BJ (cell line): Measurements from ENCODE around the gene ATG5. TPM values are rescaled to one million over a fixed set of nuclear protein-coding genes. Genes with fewer than 3 reads are reported as not detected.

Experiments used
- CTCF ChIA-PET: fragments of 350-600 bp; formaldehyde crosslinking; extraction: SDS; loops from one replicate; lab custom pipeline; 2021; ENCODE audit warnings: antibody characterized with exemption, inconsistent platforms; lab: Yijun Ruan, JAX
- POLR2A ChIA-PET: fragments of 300-600 bp; sonication (Branson Sonifier 250); formaldehyde crosslinking; extraction: SDS; loops from one replicate; lab custom pipeline; 2021; ENCODE audit warnings: antibody characterized with exemption; lab: Charles Lee
- DNase-seq: peaks from one replicate; pipeline ENCODE4 v3.0.0-alpha.2; 2011; ENCODE audit warnings: low read depth
- H3K27me3 ChIP-seq: 2 replicates; pipeline ENCODE4 v1.6.0; 2011; ENCODE audit warnings: low read length; ENCODE audit not compliant: control insufficient read depth, insufficient read depth
- H3K36me3 ChIP-seq: 2 replicates; pipeline ENCODE4 v1.5.1; 2011; ENCODE audit warnings: low read length; ENCODE audit not compliant: control insufficient read depth, insufficient read depth
- H3K4me3 ChIP-seq: 2 replicates; pipeline ENCODE4 v1.5.1; 2011; ENCODE audit warnings: low read depth, mild to moderate bottlenecking, control low read depth, low read length
- CTCF ChIP-seq: IDR thresholded peaks from 2 replicates; pipeline ENCODE4 v1.5.1; 2011; ENCODE audit warnings: low read depth, mild to moderate bottlenecking, control low read depth, inconsistent platforms, low read length, moderate library complexity; ENCODE audit not compliant: insufficient read depth
- polyA plus RNA-seq: library from polyadenylated mRNA; depleted of rRNA; stranded (reverse); fragments of >200 nt; gene quantifications from 2 replicates; pipeline ENCODE4 v1.2.3, GENCODE V29; 2011

The ATG5 gene
- polyA plus RNA-seq, 1 experiment, result 18.6 TPM

- no peak for TF ChIP-seq CTCF
- H3K27me3 ChIP-seq, result no peaks in the 10 kb centered on the region
- no peak for DNase-seq
- POLR2A ChIA-PET, result no interaction called here
- no peak overlapping the region for H3K4me3 ChIP-seq
- CTCF ChIA-PET, result no interaction called here
- H3K36me3 ChIP-seq, result no peaks in the 10 kb centered on the region
Measured at GRCh38 chr6:106321940-106322339, 3.6 kb downstream of the ATG5 start.

- H3K27me3 ChIP-seq, result no peaks in the 10 kb centered on the region
- POLR2A ChIA-PET, result no interaction called here
- DNase-seq, result no peak
- no peak for TF ChIP-seq CTCF
- H3K4me3 ChIP-seq, result no peak overlapping the region
- peaks cover 2% of the 10 kb centered on the region; the same call in 1 of the 2 replicates for H3K36me3 ChIP-seq
- CTCF ChIA-PET, result no interaction called here
Measured at GRCh38 chr6:106318851-106319250, 6.7 kb downstream of the ATG5 start.

- peaks cover 2% of the 10 kb centered on the region; the same call in 1 of the 2 replicates for H3K36me3 ChIP-seq
- ChIA-PET POLR2A (no interaction called here), CTCF (no interaction called here)
- H3K4me3 ChIP-seq, result no peak overlapping the region
- no peak for DNase-seq
- H3K27me3 ChIP-seq, result no peaks in the 10 kb centered on the region
- no peak for TF ChIP-seq CTCF
Measured at GRCh38 chr6:106318061-106318460, 7.5 kb downstream of the ATG5 start.

GRCh38 chr6:106316375-106316766 is 9.2 kb downstream of the ATG5 start:
- no peak for TF ChIP-seq CTCF
- ChIA-PET CTCF (interaction anchor here (0.6 to 0.9 kb wide), 2 partner anchors 12 to 599 kb away, joined by 3 to 4 read pairs; no protein-coding TSS in a partner anchor), POLR2A (interaction anchor here (0.6 kb wide), 1 partner anchor 10 kb away, joined by 3 read pairs; no protein-coding TSS in a partner anchor)
- no peak overlapping the region for H3K4me3 ChIP-seq
- no peak for DNase-seq
- H3K27me3 ChIP-seq, result no peaks in the 10 kb centered on the region
- peaks cover 2% of the 10 kb centered on the region; the same call in 1 of the 2 replicates for H3K36me3 ChIP-seq

GRCh38 chr6:106315765-106316374 is 9.7 kb downstream of the ATG5 start:
- TF ChIP-seq CTCF, result no peak
- no peak for DNase-seq
- ChIA-PET POLR2A (no interaction called here), CTCF (interaction anchor here (0.6 to 0.9 kb wide), 2 partner anchors 11 to 599 kb away, joined by 3 to 4 read pairs; no protein-coding TSS in a partner anchor)
- no peaks in the 10 kb centered on the region for H3K27me3 ChIP-seq
- H3K4me3 ChIP-seq, result no peak overlapping the region
- H3K36me3 ChIP-seq, result peaks cover 2% of the 10 kb centered on the region; the same call in 1 of the 2 replicates
